HG03159 (cell line): ENCODE measurements around the gene PCDH9.

Experiments
- ATAC-seq: cut with Tn5 transposase; IDR thresholded peaks from one replicate; pipeline ENCODE4 v1.9.1; 2021; ENCODE audit warnings: mild to moderate bottlenecking, moderate library complexity; ENCODE audit not compliant: unreplicated experiment

The PCDH9 gene

GRCh38 chr13:67226696-67227095, 3.4 kb downstream of the PCDH9 start:
- no peak for ATAC-seq

GRCh38 chr13:67225252-67226159, 4.6 kb downstream of the PCDH9 start:
- no peak for ATAC-seq

GRCh38 chr13:67224148-67224846, 5.8 kb downstream of the PCDH9 start:
- peak; percentile 76 for ATAC-seq

- ATAC-seq, result no peak
Measured at GRCh38 chr13:67223742-67224141, 6.4 kb downstream of the PCDH9 start.

- ATAC-seq, result no peak
Measured at GRCh38 chr13:67223024-67223423, 7.1 kb downstream of the PCDH9 start.

- ATAC-seq, result peak; percentile 72
Measured at GRCh38 chr13:67221630-67222226, 8.4 kb downstream of the PCDH9 start.

GRCh38 chr13:67219113-67219512, 11.0 kb downstream of the PCDH9 start:
- no peak for ATAC-seq

GRCh38 chr13:67217880-67218279, 12.3 kb downstream of the PCDH9 start:
- no peak for ATAC-seq

GRCh38 chr13:67216864-67217263, 13.3 kb downstream of the PCDH9 start:
- no peak for ATAC-seq

- no peak for ATAC-seq
Measured at GRCh38 chr13:67210208-67210607, 19.9 kb downstream of the PCDH9 start.

GRCh38 chr13:67208552-67208951, 21.6 kb downstream of the PCDH9 start:
- ATAC-seq, result no peak

- no peak for ATAC-seq
Measured at GRCh38 chr13:67204764-67205163, 25.4 kb downstream of the PCDH9 start.

GRCh38 chr13:67200605-67201004, 29.5 kb downstream of the PCDH9 start:
- no peak for ATAC-seq

- ATAC-seq, result no peak
Measured at GRCh38 chr13:67200183-67200582, 30.0 kb downstream of the PCDH9 start.

GRCh38 chr13:67197704-67198103, 32.4 kb downstream of the PCDH9 start:
- ATAC-seq, result no peak

- ATAC-seq, result no peak
Measured at GRCh38 chr13:67193979-67194378, 36.2 kb downstream of the PCDH9 start.

GRCh38 chr13:67192751-67193150, 37.4 kb downstream of the PCDH9 start:
- no peak for ATAC-seq

- ATAC-seq, result no peak
Measured at GRCh38 chr13:67186995-67187569, 43.1 kb downstream of the PCDH9 start.

- no peak for ATAC-seq
Measured at GRCh38 chr13:67184247-67184646, 45.9 kb downstream of the PCDH9 start.

GRCh38 chr13:67183151-67183550, 47.0 kb downstream of the PCDH9 start:
- ATAC-seq, result no peak

- ATAC-seq, result no peak
Measured at GRCh38 chr13:67175836-67176459, 54.2 kb downstream of the PCDH9 start.
